Activated naive CD4-positive, alpha-beta T cell treated with anti-CD3 and anti-CD28 coated beads, Interleukin-2, amount 50 U/mL, for 16 hours (primary cell): ENCODE results near the gene RGS14.
"Not testable (repeated sequence)": the region's sequence is repeated elsewhere in the genome, so short reads cannot be mapped to it uniquely, and the experiment has no call there.

Source experiments
- DNase-seq: peaks from one replicate; pipeline ENCODE4 v3.0.0-alpha.2; 2020

RGS14 gene

DNA sequence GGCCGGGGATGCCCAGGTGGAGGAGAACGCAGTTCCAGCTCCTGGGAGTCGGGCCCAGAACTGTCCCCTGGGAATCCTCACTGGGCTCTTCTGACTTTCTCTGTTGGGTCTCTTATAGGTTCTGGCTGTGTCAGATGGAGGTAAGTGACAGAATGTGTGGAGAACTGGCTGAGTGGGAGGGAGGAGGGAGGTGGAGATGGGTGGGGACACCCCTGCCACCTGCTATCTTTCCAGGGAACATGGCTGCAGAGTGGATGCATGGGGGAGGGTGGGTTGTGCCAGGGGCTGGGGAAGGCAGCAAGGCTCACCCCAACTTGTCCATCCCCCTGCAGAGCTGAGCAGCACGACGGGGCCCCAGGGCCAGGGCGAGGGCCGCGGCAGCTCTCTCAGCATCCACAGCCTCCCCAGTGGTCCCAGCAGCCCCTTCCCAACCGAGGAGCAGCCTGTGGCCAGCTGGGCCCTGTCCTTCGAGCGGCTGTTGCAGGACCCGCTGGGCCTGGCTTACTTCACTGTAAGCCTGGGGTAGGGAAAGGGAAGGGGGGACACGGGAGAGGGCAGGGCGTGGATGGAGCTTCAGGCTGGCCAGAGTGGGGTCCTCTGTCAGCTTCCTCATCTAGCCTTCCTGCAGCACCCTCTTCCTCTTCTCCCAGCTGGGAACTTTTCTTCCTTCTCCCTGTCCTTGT lies 8.3 kb downstream of the RGS14 start:
- no peak for DNase-seq

DNA sequence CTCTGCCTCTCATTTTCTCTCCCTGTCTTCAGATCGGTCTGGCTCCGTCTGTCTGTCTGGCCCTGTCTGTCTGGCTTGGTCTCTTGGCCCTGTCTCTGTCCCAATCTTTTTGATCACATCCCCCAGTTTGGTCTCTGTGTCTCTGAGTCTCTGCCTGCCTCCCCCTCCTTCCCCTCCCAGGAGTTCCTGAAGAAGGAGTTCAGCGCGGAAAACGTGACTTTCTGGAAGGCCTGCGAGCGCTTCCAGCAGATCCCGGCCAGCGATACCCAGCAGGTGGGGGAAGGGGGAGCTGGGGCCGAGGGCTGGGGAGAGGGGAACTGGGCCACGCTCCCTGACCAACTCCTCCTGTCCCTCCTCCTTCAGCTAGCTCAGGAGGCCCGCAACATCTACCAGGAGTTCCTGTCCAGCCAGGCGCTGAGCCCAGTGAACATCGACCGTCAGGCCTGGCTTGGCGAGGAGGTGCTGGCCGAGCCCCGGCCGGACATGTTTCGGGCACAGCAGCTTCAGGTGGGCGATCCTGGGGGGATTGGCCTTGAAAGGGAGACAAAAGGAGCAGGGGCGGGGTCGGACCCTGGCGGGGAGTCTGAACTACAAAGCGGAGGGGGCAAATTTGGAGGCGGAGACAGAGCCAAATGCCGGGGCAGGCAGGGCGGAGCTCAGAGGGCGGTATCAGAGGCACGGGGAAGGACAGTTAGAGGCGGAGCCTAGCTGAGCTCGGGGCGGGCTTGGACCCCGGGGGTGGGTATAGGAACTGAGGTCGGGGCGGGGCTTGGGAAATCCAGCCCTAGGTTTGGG lies 9.0 kb downstream of the RGS14 start:
- DNase-seq, result no peak

DNA sequence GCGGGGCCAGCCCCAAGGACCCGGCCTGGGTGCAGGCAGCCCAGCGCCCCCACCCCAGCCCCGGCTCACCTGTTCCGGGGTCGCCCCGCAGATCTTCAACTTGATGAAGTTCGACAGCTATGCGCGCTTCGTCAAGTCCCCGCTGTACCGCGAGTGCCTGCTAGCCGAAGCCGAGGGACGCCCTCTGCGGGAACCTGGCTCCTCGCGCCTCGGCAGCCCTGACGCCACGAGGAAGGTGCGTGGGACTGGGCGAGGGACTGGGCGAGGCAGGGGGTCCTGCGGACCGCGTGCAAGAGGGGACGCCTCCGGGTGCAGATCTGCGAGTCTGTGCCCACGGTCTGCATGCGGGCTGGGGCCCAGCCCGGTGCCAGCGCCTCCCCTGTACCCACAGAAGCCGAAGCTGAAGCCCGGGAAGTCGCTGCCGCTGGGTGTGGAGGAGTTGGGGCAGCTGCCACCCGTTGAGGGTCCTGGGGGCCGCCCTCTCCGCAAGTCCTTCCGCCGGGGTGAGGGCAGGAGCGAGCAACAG lies 9.7 kb downstream of the RGS14 start:
- DNase-seq, result no peak

DNA sequence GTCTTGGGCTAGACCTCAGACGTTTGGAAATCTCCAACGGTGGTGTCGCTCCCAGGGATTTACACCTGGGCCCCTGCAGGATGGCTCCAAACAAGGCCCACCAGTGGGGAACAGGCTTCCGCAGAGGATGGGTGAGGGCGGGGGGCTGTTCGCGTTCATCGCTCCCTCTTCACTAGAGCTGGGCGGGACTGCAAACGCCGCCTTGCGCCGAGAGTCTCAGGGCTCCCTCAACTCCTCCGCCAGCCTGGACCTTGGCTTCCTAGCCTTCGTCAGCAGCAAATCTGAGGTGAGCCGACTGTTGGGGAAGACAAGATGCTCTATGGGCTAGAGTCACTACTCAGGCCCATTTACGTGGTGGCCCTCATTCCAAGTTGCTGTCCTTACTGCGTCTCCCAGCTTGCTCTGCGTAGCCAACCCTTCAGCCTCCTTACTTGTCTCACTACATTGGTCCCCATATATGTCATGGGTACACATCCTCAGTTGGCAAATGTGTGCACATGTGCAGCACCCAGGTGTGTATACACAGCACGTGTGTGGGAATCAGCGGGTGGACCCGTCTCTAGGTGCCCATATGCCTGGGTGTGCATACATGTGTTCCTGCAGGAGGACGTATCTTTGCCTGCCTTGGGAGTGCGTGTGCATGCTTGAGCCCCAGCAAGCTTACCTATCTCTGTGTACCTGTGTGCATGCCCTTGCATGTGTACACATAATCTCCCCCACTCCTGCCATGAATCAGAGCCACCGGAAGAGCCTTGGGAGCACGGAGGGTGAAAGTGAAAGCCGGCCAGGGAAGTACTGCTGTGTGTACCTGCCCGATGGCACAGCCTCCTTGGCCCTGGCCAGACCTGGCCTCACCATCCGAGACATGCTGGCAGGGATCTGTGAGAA lies 10.5 kb downstream of the RGS14 start:
- DNase-seq, result no peak

DNA sequence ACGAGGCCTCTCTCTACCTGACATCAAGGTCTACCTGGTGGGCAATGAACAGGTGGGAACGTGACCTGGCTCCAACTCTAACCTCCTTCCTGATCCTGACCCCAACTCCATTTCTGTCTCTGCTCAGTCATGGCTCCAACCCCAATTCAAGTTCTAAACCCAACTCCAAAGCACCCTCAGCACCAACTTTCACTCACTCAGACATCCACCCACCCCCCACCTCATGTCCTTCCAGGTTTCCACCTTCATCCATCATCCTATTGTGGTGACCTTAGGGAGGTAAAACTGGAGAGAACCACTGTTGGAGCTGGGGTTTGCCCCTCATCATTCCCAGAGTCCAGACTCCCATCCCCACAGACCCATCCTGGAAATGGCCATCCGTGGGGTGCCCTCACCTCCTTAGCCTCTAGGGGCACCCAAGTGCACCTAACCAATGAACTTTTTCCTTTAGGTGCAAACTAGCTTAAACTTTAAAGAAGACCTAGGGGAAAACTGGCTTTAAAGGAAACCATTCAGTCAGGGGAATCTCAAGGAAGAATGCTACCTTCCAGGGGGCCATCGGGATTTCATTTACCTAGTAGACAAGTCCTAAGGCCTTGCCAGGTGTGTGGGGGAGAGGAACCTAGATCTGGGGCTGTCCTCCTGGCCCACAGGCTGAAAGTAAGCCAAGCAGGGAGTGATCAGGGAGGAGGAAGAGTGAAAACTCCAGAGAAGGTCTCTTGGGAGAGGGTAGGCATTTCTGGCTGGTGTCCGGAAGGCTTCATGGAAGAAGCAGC lies 11.3 kb downstream of the RGS14 start:
- DNase-seq, result peak; percentile 40

DNA sequence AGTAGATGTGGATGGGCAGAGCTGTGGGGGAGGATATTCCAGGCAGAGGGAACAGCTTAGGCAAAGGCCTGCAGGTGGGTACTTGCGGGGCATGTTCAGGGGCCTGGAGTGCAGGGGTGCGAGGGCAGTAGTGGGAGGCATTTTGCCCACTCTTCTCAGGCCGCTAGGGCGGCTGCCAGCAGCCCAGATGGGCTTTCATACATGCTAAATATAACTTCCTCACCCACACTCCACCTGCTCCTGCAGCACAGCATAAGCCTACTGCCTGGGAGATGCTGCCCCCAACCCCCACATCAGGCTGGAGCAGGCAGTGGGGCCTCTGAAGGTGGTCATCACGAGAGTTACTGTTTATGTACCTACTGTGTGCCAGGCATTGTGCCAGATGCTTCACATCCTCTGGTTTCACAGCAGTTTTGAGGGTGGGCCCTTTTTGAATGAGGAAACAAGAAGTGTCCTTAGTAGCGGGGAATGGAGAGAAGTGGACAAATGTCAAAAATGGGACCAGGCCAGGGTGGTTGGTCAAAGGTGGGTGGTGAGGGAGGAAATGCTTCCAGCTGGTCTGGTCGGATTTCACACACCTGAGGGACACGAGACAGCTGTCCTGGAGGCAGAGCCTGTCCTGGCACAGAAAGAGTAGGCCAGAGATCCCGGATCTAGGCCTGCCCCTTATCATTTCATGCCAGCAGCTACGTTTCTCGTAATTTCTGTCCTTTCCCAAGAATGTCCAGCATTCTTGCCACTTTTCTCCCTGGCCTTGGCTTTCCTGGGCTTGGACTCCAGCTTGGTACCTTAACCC lies 12.1 kb downstream of the RGS14 start:
- no peak for DNase-seq

DNA sequence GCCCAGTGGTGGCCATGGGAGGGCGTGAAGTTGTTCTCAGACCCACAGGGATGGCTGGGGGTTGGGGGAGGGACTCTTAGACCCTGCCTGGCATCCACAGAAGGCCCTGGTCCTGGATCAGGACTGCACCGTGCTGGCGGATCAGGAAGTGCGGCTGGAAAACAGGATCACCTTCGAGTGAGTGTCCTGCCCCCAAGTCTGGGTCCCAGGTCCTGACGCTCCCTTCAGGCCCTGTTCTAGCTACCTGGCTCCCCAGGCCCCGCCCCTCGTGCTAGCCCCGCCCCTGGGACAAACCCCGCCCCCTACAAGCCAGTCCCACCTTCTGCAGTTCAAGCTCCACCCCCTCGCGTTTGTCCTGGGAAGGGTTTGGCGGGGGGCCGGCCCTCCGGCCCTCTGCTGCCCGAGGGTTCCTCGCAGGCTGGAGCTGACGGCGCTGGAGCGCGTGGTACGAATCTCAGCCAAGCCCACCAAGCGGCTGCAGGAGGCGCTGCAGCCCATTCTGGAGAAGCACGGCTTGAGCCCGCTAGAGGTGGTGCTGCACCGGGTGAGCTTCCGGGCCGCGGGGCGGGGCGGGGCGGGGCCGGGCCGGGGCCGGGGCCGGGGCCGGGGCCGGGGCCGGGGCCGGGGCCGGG lies 12.9 kb downstream of the RGS14 start:
- DNase-seq, result peak; percentile 54

DNA sequence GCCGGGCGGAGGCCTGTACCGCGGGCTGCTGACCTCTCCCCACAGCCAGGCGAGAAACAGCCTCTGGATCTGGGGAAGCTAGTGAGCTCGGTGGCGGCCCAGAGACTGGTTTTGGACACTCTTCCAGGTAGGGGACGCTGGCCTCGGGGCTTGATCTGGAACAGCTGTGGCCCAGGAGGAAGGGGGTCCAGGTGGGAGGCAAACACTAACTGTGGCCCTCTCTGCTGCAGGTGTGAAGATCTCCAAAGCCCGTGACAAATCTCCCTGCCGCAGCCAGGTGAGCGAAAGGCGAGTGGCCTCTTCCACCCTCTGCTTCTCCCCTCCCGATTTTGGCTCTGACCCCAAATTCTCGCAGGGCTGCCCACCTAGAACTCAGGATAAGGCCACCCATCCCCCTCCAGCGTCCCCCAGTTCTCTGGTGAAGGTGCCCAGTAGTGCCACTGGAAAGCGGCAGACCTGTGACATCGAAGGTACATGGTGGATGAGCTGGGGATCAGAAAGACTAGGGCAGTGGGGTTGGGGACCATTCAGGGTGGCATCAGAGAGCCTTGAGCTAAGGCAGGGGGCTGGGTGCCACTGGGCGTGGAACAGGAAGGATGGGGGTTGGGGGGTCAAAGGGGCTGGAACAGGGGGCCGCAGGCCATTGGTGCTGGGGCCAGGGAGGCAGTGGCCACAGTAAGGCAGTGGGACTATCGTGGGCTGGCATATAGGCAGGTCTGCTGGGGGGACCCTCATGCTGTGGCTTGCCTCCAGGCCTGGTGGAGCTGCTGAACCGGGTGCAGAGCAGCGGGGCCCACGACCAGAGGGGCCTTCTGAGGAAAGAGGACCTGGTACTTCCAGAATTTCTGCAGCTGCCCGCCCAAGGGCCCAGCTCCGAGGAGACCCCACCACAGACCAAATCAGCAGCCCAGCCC lies 13.7 kb downstream of the RGS14 start:
- no peak for DNase-seq

DNA sequence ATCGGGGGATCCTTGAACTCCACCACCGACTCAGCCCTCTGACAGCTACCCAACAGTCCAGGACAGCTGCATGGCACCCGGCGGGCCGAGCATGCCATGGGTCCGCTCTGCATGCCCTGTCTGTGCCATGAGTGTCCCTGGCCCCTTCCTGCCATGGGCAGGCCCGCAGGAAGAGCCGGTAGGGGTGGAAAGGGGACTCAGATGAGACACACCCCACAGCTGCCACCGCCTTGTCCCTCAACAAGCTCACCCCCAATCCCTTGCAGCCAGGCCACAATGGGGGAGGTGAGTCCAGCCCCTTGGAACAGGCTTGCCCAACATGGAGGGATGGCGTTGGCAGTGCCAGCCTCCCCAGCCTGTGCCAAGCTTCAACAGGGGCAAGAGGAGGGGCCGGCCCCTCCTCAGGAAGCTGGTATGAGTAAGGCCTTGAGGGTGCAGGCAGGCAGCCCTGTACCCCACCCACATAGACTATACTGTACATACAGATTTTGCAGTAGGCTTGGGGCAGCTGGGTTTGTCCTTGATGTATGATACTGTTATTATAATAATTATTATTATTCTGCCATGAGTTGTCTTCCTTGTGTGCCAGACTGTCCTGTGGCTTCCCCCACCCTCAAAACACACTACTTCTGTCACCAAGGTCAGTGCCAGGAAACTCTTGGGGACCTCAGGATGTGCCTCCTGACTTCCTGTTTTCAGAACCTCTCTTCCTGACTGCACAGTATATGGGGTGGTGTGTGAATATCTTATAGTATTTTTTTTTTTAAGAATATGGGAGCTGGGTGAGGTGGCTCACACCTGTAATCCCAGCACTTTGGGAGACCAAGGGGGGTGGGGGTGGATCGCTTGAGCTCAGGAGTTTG lies 14.5 kb downstream of the RGS14 start:
- DNase-seq, result peak; percentile 33

DNA sequence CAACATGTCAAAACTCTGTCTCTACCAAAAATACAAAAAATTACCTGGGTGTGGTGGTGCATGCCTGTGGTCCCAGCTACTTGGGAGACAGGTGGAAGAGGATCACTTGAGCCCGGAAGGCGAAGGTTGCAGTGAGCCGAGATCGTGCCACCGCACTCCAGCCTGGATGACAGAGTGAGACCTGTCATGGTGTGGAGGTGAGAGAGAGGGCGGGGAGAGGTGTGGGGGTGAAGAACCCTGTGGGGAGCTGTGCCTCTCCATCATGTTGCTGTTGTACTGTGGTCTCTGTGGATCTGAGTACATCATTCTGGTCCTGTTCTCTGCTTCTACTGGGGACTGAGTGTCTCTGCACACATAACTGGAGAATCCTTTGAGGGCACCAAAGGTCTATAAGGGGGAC lies 15.2 kb downstream of the RGS14 start:
- no peak for DNase-seq

DNA sequence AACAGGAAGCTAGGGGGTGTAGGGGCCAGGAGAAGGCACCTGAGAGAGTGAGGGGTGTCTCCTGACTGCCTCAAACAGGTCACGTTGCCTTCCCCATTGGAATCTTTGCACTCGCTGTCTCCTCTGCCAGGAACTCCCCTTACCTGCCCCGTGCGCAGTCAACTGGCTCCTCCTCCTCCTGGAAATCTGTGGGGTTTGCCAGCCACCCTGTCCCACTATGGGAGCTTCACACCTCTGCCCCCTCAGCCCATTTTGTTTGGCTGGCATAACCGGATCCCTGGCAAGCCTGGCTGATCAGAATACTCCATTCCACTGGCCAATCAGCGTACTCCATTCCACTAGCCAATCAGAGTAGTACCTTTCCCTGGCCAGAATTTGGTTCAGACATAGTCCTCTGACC lies 16.1 kb downstream of the RGS14 start:
- DNase-seq, result no peak

DNA sequence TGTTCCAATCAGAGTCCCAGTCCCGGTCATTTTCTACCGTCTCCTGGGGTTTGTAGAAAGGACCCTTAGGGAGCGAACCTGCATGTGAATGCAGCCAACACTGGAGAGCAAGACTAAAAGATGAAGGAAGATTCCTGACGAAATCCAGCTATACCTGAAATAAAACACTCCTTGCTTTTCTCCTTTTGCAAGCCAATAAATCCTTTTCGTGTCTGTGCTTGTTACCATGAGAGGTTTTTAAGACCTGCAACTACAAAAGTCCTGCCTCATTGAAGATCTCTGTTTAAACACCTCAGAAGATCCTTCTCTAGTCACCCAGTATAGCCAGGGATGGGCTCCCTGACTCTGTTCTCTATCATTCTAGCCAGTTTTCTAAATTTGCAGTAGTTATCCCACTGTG lies 16.5 kb downstream of the RGS14 start:
- DNase-seq, result no peak

DNA sequence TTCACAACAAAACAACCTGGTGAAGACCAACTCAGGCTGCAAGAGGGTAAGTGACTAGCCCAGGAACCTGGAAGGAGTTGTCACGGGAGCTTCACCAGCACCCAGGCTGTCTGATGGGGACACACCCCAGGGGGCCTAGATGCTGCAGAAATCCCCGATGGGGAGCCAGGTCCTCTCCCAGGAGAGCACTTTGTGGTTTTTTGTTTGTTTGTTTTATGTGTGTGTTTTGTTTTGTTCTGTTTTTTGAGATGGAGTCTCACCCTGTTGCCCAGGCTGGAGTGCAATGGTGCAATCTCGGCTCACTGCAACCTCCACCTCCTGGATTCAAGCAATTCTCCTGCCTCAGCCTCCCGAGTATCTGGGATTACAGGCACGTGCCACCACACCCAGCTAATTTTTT lies 17.8 kb downstream of the RGS14 start:
- not testable (repeated sequence) for DNase-seq

DNA sequence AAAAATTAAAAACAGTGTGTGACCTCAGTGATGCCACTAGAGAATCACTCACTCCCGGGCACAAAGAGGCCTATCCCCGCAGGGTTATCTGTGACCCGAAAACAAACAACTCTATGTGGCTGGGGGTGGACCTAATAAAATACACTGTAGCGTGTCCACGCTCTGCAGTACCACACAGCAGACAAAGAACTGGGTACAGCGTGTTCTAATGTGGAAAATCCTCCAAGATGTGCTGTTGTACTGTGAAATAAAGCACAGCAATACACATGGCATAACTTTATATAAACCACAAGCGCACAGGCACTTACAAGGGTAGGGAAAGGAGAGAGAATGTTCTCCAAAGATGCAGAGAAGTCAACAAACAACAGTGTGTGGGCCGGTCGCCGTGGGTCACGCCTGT lies 18.4 kb downstream of the RGS14 start:
- no peak for DNase-seq

DNA sequence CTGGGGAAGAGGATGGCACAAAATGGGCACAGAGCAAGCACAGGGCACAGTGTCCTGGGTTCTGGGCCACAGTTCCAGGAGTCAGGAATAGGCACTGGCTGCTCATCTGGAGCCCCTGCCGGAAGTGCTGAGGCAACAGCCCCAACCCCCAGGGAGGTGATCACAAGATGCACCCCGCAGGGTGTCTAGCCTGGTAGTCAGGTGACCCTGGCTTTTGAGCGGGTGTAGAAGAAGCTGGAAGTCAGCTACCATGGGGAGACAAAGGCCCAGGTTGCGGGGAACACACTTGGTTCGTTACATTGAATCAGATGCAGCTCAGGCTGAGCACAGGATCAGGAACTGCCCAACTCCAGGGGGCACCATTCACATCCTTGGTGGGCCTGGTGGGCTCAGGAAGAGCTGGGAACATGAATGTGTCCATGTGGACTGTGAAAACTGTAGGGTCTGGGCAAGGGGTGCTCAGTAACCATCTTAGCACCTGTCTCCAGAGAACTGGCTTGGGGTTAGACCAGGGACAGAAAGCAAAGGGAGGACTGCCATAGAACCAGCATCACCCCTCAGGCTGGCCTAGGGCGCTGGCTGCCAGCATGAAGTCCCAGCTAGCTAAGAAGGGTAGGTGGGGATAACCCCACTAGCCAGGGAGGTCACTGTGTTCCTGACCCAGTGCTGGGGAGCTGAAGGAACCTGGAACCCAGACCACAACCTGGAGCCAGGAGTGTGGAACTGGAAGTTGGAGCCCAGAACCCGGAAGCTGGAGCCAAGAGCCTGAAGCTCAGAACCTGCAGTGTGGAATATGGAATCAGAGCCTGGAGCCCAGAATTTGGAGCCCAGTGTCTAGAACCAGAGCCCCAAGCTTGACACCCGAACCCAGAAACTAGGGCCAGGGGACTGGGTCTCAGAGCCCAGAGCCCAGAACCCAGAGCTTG lies 20.4 kb downstream of the RGS14 start:
- DNase-seq, result no peak

DNA sequence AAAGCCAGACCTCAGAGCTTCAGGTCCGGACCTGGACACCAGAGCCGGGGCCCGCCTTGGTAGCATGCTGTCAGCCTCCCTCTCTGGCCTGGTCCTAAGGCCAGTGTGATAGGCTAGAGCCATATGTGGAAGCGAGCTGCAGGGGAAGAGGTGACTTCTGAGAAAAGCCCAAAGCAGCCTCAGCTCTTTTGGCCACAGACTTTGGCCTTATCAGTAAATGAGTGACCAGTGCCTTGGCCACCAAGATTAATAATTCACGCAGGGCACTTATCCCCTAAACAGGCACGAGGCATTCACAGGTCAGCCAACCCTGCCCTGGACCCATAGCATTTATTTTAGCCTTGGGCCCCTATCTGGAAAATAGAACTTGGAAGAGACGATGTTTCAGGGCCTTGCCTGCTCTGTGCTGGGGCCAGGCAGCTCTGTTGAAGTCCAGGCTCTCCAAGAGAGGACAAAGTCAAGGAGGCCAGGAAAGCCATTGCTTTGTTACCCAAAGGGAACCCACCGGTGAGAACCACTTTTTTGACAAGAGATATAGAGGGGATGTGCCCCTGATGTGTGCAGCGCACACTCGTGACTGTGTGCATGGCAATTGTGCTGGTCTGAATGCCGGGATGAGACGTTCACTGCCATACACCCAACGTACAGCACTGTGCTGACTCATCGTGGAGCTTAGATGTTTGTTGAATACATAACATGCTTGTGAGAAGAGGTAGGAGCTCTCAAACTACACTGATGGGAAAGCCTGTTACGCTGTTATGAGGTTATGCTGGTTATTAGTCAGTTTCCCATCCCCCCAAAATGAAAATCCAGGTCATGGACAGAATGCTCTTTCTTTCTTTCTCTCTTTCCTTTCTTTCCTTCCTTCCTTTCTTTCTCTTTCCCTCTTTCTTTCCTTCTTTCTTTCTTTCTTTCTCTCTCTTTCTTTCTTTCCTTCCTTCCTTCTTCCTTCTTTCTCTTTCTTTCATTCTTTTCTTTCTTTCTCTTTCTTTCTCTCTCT lies 21.5 kb downstream of the RGS14 start:
- DNase-seq, result peak; percentile 37

DNA sequence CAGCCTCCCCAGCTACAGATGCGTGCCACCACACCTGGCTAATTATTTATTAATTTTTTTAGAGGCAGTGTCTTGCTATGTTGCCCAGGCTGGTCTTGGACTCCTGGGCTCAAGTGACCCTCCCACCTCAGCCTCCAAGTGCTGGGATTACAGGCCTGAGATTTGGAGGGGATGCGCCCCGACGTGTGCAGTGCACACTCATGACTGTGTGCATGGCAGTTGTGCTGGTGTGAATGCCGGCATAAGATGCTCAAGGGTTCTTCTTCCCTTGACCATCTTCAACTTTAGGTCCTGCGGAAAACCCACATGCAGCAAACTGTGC lies 23.0 kb downstream of the RGS14 start:
- DNase-seq, result no peak
